GM20000 (cell line): ENCODE measurements around the gene ANK3.

Experiments
- DNase-seq: peaks from one replicate; pipeline ENCODE4 v3.0.0; 2012; ENCODE audit warnings: low spot score
- TF ChIP-seq, protein P1 (sequence below): IDR thresholded peaks from 2 replicates; pipeline ENCODE4 v1.5.1; 2012; ENCODE audit warnings: mild to moderate bottlenecking, control low read depth; ENCODE audit errors: extremely low read depth, missing control alignments

ANK3 gene

DNA sequence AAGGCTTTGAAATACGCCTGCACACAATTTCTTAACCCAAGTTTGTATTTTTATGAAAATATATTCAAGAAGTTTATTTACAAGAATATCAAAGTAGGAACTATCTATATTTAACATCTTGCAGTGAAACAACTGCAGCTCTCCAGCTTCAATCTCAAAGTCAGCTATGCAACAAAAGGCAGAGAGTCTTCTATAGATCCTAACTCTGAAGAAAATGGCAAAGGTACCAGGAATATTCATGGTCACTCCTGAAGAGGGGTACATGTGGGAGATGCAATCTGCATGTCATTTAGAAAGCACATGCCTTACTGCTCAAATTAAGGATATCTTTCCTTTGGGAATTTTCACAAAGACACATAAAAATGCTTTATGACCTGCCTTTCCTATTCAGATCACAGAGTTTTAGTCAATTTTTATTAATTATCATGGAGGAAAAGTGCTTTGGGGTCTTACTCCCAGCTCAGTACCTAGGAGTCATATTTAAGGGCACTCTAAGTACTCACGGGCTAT is 1.5 kb downstream of the ANK3 start:
- TF ChIP-seq, protein P1, sequence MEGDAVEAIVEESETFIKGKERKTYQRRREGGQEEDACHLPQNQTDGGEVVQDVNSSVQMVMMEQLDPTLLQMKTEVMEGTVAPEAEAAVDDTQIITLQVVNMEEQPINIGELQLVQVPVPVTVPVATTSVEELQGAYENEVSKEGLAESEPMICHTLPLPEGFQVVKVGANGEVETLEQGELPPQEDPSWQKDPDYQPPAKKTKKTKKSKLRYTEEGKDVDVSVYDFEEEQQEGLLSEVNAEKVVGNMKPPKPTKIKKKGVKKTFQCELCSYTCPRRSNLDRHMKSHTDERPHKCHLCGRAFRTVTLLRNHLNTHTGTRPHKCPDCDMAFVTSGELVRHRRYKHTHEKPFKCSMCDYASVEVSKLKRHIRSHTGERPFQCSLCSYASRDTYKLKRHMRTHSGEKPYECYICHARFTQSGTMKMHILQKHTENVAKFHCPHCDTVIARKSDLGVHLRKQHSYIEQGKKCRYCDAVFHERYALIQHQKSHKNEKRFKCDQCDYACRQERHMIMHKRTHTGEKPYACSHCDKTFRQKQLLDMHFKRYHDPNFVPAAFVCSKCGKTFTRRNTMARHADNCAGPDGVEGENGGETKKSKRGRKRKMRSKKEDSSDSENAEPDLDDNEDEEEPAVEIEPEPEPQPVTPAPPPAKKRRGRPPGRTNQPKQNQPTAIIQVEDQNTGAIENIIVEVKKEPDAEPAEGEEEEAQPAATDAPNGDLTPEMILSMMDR: no peak
- no peak for DNase-seq

DNA sequence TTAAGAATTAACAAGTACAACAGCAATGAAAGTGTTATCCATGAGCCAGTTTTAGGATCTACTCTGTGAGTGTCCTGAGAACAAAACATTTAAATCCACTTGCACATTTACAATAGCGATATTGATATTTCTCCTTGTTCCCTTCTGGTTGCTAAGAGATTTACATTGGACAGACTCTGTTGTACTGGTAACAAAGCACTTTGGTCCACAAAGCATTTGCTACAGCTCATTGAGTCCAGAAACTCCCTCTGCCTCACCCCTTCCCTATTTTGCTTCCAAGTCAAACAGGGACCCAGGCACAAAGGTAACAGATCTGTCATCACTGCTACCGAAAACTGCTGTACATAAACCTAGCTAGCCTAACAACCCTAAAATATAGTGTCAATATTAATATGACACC is 2.1 kb downstream of the ANK3 start:
- DNase-seq: no peak
- TF ChIP-seq, protein P1: no peak

DNA sequence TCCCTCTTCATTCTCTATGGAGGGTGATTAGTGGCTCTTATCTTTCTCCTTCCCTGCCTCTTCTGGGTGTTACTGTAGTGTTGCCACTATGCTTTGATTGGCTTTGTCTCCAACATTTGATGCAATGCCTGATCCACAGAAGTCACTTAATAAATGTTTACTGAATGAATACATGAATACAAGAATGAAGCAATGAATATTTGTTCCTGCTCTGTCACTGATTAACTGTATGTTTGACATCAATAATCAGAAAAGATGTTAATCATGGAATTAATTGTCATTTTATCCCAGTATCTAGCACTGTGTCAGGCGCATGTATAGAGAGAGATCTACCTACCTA is 4.3 kb downstream of the ANK3 start:
- TF ChIP-seq, protein P1: no peak
- no peak for DNase-seq

DNA sequence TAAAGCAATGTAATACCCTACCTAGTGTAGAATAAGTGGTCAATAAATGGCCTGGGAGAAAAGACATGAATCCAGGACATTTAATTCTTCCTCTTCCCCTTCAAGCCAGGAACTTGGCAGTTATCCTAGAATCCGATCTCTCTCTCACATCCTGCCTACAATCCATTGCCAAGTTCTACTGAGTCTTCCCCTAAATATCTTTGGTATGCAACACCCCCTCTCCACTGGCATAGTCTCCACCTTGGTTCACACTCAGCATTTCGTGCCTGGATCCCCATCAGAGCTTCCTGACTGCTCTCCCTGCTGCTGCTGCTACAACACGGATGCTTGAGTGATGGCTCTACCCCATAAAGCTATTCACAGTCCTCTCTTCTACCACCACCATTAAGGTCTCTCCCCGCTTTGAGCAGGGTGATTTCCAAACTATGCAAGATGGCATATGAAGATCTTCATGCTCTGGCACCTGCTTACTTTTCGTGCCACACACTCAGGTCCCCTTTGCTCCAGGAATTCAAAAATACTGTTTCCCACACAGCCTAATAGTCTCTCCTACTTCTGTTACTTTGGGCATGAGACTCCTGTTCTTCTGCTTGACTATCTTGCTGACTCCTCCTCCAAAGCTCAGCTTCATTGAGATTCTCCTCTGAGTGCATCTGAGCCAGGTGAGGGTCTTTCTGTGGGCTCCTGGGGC is 4.8 kb downstream of the ANK3 start:
- TF ChIP-seq, protein P1: no peak
- no peak for DNase-seq

DNA sequence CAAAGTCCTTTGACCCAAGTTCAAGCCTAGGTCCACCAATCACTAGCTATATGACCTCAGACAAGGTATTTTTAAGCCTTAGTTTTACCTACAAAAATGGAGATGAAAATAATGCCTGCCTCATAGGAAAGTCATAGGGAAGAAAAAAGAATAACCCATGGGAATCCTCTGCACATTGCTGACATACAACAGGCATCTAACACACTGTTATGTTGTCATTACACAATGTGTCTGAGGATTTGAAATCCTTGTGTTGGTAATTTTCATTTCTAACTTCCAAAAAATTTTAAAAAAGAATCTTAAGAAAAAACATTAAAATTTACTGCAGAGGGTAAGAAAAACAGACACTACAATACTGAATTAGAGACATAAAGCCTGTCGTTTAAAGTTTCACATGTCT is 5.7 kb downstream of the ANK3 start:
- TF ChIP-seq, protein P1: no peak
- DNase-seq: no peak

DNA sequence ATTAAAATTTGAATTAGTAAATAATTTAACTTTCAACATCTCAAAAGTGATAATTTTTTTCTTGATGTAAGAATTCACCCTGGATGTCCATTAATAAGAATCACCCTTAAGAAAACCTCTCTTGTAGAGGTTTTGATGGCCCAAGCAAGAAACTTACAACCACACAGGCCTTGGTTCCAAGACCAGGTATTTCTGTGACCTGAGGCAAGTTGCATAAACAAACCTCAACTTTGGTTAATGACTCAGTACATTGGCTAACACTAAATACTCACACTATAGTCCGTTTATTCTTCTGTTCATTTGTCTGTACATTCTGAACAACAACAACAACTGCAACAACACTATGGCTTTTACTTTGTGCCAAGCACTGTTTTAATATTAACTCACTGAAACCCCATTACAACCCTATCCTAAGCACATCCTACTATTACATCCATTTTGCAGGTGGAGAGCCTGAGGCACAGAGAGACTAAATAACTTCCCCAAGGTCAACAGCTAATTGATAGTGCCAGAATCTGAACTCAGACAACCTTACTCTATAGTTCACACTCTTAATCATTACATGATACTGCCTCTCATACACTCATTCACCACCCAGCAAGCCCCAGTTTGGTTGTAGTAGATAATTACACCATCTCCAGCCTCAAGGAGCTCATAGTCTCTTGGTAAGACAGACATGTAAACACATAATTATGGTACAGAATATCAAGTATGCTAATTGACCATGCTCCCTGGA is 6.6 kb downstream of the ANK3 start:
- TF ChIP-seq, protein P1: no peak
- DNase-seq: no peak

DNA sequence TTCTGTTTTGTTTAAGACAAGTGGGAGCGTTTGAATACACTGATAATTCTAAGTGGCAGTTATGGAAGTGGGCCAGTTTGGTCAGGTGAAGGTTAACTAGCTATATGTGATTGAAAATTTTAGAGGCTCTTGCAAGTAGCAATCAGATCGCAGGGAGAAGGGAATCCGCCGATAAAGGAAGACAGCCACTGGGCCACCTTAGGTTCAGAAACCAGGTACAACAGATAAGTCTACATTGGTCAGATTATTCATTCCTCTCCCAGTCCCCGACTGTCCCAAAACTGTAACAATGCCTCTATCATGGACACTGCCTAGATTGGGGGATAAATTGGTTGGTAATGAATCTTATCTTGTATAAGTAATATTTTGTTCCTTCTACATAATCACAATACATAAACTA is 8.9 kb downstream of the ANK3 start:
- TF ChIP-seq, protein P1: no peak
- no peak for DNase-seq
